A549 (cell line): ENCODE measurements around the gene LYST. TPM values are rescaled to one million over a fixed set of nuclear protein-coding genes. Genes with fewer than 3 reads are reported as not detected.

ENCODE experiments used
- ATAC-seq, 2 experiments: fragments of 200-7000 bp in 1 of 2; fragments of >200 bp in 1 of 2; cut with Nextera tagmentation in 1 of 2; cut with Tn5 transposase in 1 of 2; 3 replicates each; pipeline versions ENCODE4 v1.8.0 to v1.9.1; 2018 to 2020; ENCODE audit warnings: mild to moderate bottlenecking in 1 of 2, moderate library complexity in 1 of 2
- CTCF ChIA-PET: fragments of 300-600 bp; sonication (Branson Sonifier 250); formaldehyde crosslinking; extraction: SDS; loops from one replicate; lab custom pipeline; 2021; ENCODE audit warnings: antibody characterized with exemption, inconsistent platforms; lab: Yijun Ruan, JAX
- POLR2A ChIA-PET: fragments of 350-600 bp; formaldehyde crosslinking; extraction: SDS; loops from one replicate; lab custom pipeline; 2021; ENCODE audit warnings: antibody characterized with exemption, inconsistent platforms; lab: Yijun Ruan, JAX
- DNase-seq, 2 experiments: peaks; one replicate each; pipeline versions ENCODE4 v3.0.0 to v3.0.0-alpha.2; 2011 to 2016; ENCODE audit warnings: low read depth in 1 of 2, low spot score in 1 of 2
- FAIRE-seq: peaks from 2 replicates; lab custom pipeline; 2011; peaks lifted over from hg19 to GRCh38; lab: Jason Lieb, UNC
- H3K27ac ChIP-seq, 2 experiments: fragments of >200 bp; sonication (Bioruptor Twin); formaldehyde crosslinking; 3 replicates each; pipeline ENCODE4 v1.5.1; 2016 to 2017
- H3K4me1 ChIP-seq: fragments of >200 bp; sonication (Bioruptor Twin); formaldehyde crosslinking; 3 replicates; pipeline ENCODE4 v1.6.1; 2016
- H3K4me2 ChIP-seq: fragments of >200 bp; sonication (Bioruptor Twin); formaldehyde crosslinking; 3 replicates; pipeline ENCODE4 v1.6.1; 2016
- H3K4me3 ChIP-seq: fragments of >200 bp; sonication (Bioruptor Twin); formaldehyde crosslinking; 3 replicates; pipeline ENCODE4 v1.5.1; 2016
- H3K9me3 ChIP-seq: fragments of >200 bp; sonication (Bioruptor Twin); formaldehyde crosslinking; 3 replicates; pipeline ENCODE4 v1.6.1; 2016
- ATOH8 ChIP-seq: fragments of 250-450 bp; sonication (Bioruptor Pico); IDR thresholded peaks from 2 replicates; pipeline ENCODE4 v1.5.0; 2020; ENCODE audit warnings: low read depth, mild to moderate bottlenecking, moderate library complexity
- CBX8 ChIP-seq: fragments of 200-600 bp; sonication (generic); IDR thresholded peaks from 2 replicates; pipeline ENCODE4 v1.6.1; 2016
- CEBPB ChIP-seq, 2 experiments: fragments of >200 bp in 1 of 2; sonication (Bioruptor Twin) in 1 of 2; formaldehyde crosslinking in 1 of 2; IDR thresholded peaks; 2 replicates each; pipeline ENCODE4 v1.6.1; 2012 to 2016
- CHD2 ChIP-seq: fragments of 150-350 bp; IDR thresholded peaks from 2 replicates; pipeline ENCODE4 v1.6.1; 2014; ENCODE audit warnings: low read length; ENCODE audit not compliant: partially characterized antibody
- CTCF ChIP-seq: fragments of >200 bp; sonication (Bioruptor Twin); formaldehyde crosslinking; IDR thresholded peaks from 3 replicates; pipeline ENCODE4 v1.5.1; 2016
- E2F6 ChIP-seq: IDR thresholded peaks from 2 replicates; pipeline ENCODE4 v1.6.1; 2012; ENCODE audit warnings: low read depth, borderline replicate concordance
- EHF ChIP-seq: fragments of 250-450 bp; sonication (Bioruptor Pico); IDR thresholded peaks from 2 replicates; pipeline ENCODE4 v1.5.0; 2020; ENCODE audit warnings: mild to moderate bottlenecking
- EHMT2 ChIP-seq: fragments of 200-600 bp; sonication (generic); IDR thresholded peaks from 2 replicates; pipeline ENCODE4 v1.6.1; 2016; ENCODE audit warnings: antibody characterized with exemption, low read depth, mild to moderate bottlenecking, moderate library complexity
- ESRRA ChIP-seq: fragments of 150-350 bp; IDR thresholded peaks from 2 replicates; pipeline ENCODE4 v1.6.1; 2014; ENCODE audit warnings: mild to moderate bottlenecking, low read length, borderline replicate concordance
- FOSB ChIP-seq: fragments of 250-450 bp; sonication (Bioruptor Pico); IDR thresholded peaks from 2 replicates; pipeline ENCODE4 v1.5.0; 2020; ENCODE audit warnings: mild to moderate bottlenecking, moderate library complexity
- HEYL ChIP-seq: fragments of 250-450 bp; sonication (Bioruptor Pico); IDR thresholded peaks from 2 replicates; pipeline ENCODE4 v1.8.0; 2021; ENCODE audit warnings: mild to moderate bottlenecking, moderate library complexity
- JUN ChIP-seq, 2 experiments: fragments of >200 bp; sonication (Bioruptor Twin); formaldehyde crosslinking; IDR thresholded peaks; 2 replicates in 1 of 2; 3 replicates in 1 of 2; pipeline ENCODE4 v1.6.1; 2016 to 2017
- JUNB ChIP-seq: fragments of >200 bp; sonication (Bioruptor Twin); formaldehyde crosslinking; IDR thresholded peaks from 2 replicates; pipeline ENCODE4 v1.6.1; 2016
- KDM5A ChIP-seq: fragments of 200-600 bp; sonication (generic); IDR thresholded peaks from 2 replicates; pipeline ENCODE4 v1.6.1; 2016; ENCODE audit warnings: antibody characterized with exemption, mild to moderate bottlenecking
- MAFK ChIP-seq: fragments of 450-650 bp; IDR thresholded peaks from 2 replicates; pipeline ENCODE4 v1.6.1; 2014; ENCODE audit not compliant: partially characterized antibody
- NPAS2 ChIP-seq: fragments of 250-450 bp; sonication (Bioruptor Pico); IDR thresholded peaks from 2 replicates; pipeline ENCODE4 v1.8.0; 2022; ENCODE audit warnings: mild to moderate bottlenecking, moderate library complexity, borderline replicate concordance
- NR3C1 ChIP-seq: fragments of >200 bp; sonication (Bioruptor Twin); formaldehyde crosslinking; IDR thresholded peaks from 3 replicates; pipeline ENCODE4 v1.6.1; 2017
- POLR2A ChIP-seq: IDR thresholded peaks from 2 replicates; pipeline ENCODE4 v1.6.1; 2012; ENCODE audit warnings: mild to moderate bottlenecking, low read length
- POLR2AphosphoS2 ChIP-seq: conservative IDR thresholded peaks from 2 replicates; pipeline ENCODE4 v1.6.1; 2012; ENCODE audit warnings: low read length, improper control_type of control experiment, inconsistent platforms
- RAD21 ChIP-seq, 2 experiments: fragments of >200 bp in 1 of 2; sonication (Bioruptor Twin) in 1 of 2; formaldehyde crosslinking in 1 of 2; IDR thresholded peaks in 1 of 2; conservative IDR thresholded peaks in 1 of 2; 2 replicates in 1 of 2; 3 replicates in 1 of 2; pipeline ENCODE4 v1.6.1; 2012 to 2018; ENCODE audit warnings: inconsistent platforms in 1 of 2
- RNF2 ChIP-seq: fragments of 200-600 bp; sonication (generic); IDR thresholded peaks from 2 replicates; pipeline ENCODE4 v1.6.1; 2016; ENCODE audit warnings: low read depth, mild to moderate bottlenecking, antibody characterized with exemption, moderate library complexity, borderline replicate concordance
- SMC3 ChIP-seq: fragments of >200 bp; sonication (Bioruptor Twin); formaldehyde crosslinking; IDR thresholded peaks from 3 replicates; pipeline ENCODE4 v1.6.1; 2018; ENCODE audit warnings: inconsistent platforms
- TP53 ChIP-seq: fragments of 250-450 bp; sonication (Bioruptor Pico); IDR thresholded peaks from 2 replicates; pipeline ENCODE4 v1.5.0; 2021; ENCODE audit warnings: mild to moderate bottlenecking, moderate library complexity
- ZFP36 ChIP-seq: fragments of 450-650 bp; IDR thresholded peaks from 2 replicates; pipeline ENCODE4 v1.6.1; 2014; ENCODE audit warnings: borderline replicate concordance; ENCODE audit not compliant: partially characterized antibody
- ZNF302 ChIP-seq: fragments of 250-450 bp; sonication (Bioruptor Pico); IDR thresholded peaks from 2 replicates; pipeline ENCODE4 v1.9.0; 2021; ENCODE audit warnings: inconsistent platforms, mild to moderate bottlenecking, moderate library complexity
- WGBS: methylation state at CpG from one replicate; pipeline ENCODE4 v1.1.6; 2017; ENCODE audit errors: missing lambda C conversion rate; 5-methylcytosine and 5-hydroxymethylcytosine counted together
- polyA plus RNA-seq, 4 experiments: library from polyadenylated mRNA; depleted of rRNA in 3 of 4; stranded (reverse); fragments of >200 nt; fragmentation: RNase III in 1 of 4; extraction: RNeasy Plus Mini Kit Qiagen cat#74134 plus additional on column Dnase treatment in 1 of 4; gene quantifications; 2 replicates in 3 of 4; 3 replicates in 1 of 4; pipeline ENCODE4 v1.2.3, GENCODE V29; 2011 to 2017
- TF ChIP-seq, protein P1 (sequence below): fragments of >200 bp; sonication (Bioruptor Twin); formaldehyde crosslinking; IDR thresholded peaks from 3 replicates; pipeline ENCODE4 v1.6.1; 2016
- TF ChIP-seq, protein P2 (sequence below): fragments of 150-350 bp; IDR thresholded peaks from 2 replicates; pipeline ENCODE4 v1.6.1; 2014; ENCODE audit warnings: low read depth, mild to moderate bottlenecking, low read length

The LYST gene
- polyA plus RNA-seq, 2 of the 4 experiments (the other 2 are of a cell fraction) = 2.5 to 9.4 TPM

DNA sequence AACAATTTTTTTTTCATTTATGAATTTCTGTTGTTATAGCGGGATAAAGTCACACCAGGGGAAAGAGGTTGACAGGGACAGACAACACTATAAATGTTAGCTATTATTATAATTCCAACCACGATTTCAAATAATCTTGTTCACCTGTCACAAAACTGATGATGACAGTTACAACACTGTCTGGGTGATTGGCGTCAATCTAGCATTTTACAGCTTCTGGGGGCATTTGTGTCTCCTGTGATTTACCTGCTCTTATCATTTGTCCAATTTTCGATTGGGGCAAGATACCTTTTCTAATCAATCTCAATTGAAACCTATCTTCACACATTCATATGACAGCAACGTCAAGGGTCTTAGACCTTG lies 44.6 kb upstream of the LYST start:
- Histone ChIP-seq H3K27ac (peak overlapping the region; percentile 77 to 90), H3K4me3 (no peak overlapping the region), H3K4me2 (peak overlapping the region; percentile 85), H3K9me3 (no peaks in the 10 kb centered on the region), H3K4me1 (peaks cover 57% of the 10 kb centered on the region)
- WGBS = 79% methylated on average over 5 of the region's 5 CpGs
- TF ChIP-seq CBX8 (no peak), CTCF (no peak), ESRRA (no peak)
- DNase-seq (no peak), ATAC-seq (no peak), FAIRE-seq (no peak)
- ChIA-PET CTCF (interaction anchor here (1.9 kb wide), 1 partner anchor 60 kb away, joined by 14 read pairs; no protein-coding TSS in a partner anchor), POLR2A (no interaction called here)

DNA sequence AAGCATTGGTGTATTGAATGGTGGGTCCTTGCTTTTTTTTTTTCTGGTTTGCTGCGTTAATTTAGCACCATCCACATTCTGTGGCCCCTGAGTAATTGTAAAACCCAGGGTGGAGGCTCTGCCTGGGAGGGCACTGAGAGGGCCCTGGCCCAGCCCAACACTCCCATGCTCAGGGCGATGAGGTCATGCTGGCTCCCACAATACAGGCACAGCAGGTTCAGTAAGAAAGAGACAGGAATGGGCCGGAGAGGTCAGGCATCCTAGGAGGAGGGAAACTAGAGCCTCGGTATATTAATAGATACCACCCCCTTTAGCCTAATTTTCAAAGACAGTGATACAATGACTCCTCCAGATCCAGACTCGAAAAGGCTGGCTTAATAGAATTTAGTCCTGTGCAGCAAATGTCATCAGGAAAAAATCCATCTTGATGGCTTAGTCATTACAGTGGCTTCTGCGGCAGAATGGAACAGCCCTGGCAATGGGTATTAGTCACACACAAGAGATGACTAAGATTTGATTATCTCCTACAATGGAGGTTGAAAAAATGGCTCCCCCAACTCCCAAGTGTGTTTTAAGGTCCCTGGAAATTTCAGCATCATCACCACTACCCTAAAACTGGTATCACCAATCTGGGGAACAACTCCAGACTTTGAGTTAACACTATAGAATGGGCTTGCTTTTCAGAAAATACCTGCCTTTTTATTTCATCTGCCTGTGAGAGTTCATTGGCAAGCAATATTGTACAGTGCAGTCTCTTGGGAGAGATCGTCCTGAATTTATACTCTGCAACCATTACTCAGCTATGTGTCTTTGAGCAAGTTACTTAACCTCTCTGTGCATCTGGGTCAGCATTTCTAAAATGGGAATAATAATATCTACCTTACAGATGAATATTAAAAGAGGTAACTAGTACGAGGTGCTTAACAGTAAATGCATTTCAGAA lies 43.9 kb upstream of the LYST start:
- H3K27ac ChIP-seq = peak overlapping the region; percentile 77 to 90
- no peak overlapping the region for H3K4me3 ChIP-seq
- ATAC-seq (peak; percentile 95 to 96), FAIRE-seq (peak; percentile 84), DNase-seq (peak; percentile 90 to 94)
- 12% methylated on average over 8 of the region's 8 CpGs for WGBS
- peaks cover 56% of the 10 kb centered on the region for H3K4me1 ChIP-seq
- ChIA-PET CTCF (interaction anchor here (1.9 kb wide), 2 partner anchors 45 to 61 kb away, joined by 6 to 14 read pairs; no protein-coding TSS in a partner anchor), POLR2A (no interaction called here)
- no peaks in the 10 kb centered on the region for H3K9me3 ChIP-seq
- H3K4me2 ChIP-seq = peak overlapping the region; percentile 85
- 0 out of 3 replicates have a peak, but pooled peaks have one; percentile 11 for TF ChIP-seq SMC3
- TF ChIP-seq ATOH8 (CRISPR knock-in tag) = no peak
- TF ChIP-seq NR3C1 = no peak
- TF ChIP-seq JUNB = peak; percentile 98
- TF ChIP-seq, protein P1, sequence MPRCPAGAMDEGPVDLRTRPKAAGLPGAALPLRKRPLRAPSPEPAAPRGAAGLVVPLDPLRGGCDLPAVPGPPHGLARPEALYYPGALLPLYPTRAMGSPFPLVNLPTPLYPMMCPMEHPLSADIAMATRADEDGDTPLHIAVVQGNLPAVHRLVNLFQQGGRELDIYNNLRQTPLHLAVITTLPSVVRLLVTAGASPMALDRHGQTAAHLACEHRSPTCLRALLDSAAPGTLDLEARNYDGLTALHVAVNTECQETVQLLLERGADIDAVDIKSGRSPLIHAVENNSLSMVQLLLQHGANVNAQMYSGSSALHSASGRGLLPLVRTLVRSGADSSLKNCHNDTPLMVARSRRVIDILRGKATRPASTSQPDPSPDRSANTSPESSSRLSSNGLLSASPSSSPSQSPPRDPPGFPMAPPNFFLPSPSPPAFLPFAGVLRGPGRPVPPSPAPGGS = peak; percentile 49; the same call in 1 of the 3 replicates
- TF ChIP-seq CHD2 = no peak
- TF ChIP-seq JUN (IDR thresholded peaks at IDR 0.05) = peak; percentile 56 to 86; a peak in 3 of 5 replicates
- TF ChIP-seq POLR2A = no peak
- TF ChIP-seq EHMT2 = peak; percentile 42; the same call in 1 of the 2 replicates
- no peak for TF ChIP-seq KDM5A
- TF ChIP-seq ZNF302 (CRISPR knock-in tag) = no peak
- no peak for TF ChIP-seq EHF
- TF ChIP-seq NPAS2 (CRISPR knock-in tag) = no peak
- peak in 1 of 2 experiments; percentile 21; a peak in 1 of 5 replicates for TF ChIP-seq RAD21 (conservative IDR thresholded peaks at IDR 0.05 in 1 of 2, IDR thresholded peaks at IDR 0.05 in 1 of 2)
- no peak for TF ChIP-seq E2F6
- TF ChIP-seq CEBPB (IDR thresholded peaks at IDR 0.05) = no peak; a peak in 1 of 4 replicates
- TF ChIP-seq RNF2 = no peak
- TF ChIP-seq CBX8 = no peak
- TF ChIP-seq FOSB (CRISPR knock-in tag) = no peak
- no peak for TF ChIP-seq ESRRA
- TF ChIP-seq ZFP36 = peak; percentile 31
- no peak for TF ChIP-seq POLR2AphosphoS2
- TF ChIP-seq TP53 (CRISPR knock-in tag) = no peak
- TF ChIP-seq HEYL = no peak
- TF ChIP-seq, protein P2, sequence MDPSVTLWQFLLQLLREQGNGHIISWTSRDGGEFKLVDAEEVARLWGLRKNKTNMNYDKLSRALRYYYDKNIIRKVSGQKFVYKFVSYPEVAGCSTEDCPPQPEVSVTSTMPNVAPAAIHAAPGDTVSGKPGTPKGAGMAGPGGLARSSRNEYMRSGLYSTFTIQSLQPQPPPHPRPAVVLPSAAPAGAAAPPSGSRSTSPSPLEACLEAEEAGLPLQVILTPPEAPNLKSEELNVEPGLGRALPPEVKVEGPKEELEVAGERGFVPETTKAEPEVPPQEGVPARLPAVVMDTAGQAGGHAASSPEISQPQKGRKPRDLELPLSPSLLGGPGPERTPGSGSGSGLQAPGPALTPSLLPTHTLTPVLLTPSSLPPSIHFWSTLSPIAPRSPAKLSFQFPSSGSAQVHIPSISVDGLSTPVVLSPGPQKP = no peak
- TF ChIP-seq MAFK = peak; percentile 53
